Common myeloid progenitor, CD34-positive (primary cell): ENCODE results near the gene AKAP6.
A peak's percentile ranks its signal among the peaks of the same experiment; 100 is the strongest.

Experiments
- CTCF ChIA-PET: fragments of 350-600 bp; sonication (Branson Sonifier 250); formaldehyde crosslinking; loops from one replicate; lab custom pipeline; 2021; ENCODE audit warnings: antibody characterized with exemption; lab: Charles Lee
- POLR2A ChIA-PET: fragments of 350-600 bp; sonication (Branson Sonifier 250); formaldehyde crosslinking; loops from one replicate; lab custom pipeline; 2021; ENCODE audit warnings: antibody characterized with exemption; lab: Charles Lee
- DNase-seq, 3 donors: peaks; one replicate each; pipeline versions ENCODE4 v3.0.0 to v3.0.0-alpha.2; 2013
- H3K27ac ChIP-seq, 2 experiments: 1 replicate in 1 of 2; 2 replicates in 1 of 2; pipeline ENCODE4 v1.7.0; 2013; ENCODE audit warnings: inconsistent platforms in 2 of 2, low read length in 2 of 2, mild to moderate bottlenecking in 2 of 2, low read depth in 1 of 2, moderate library complexity in 1 of 2; ENCODE audit not compliant: severe bottlenecking in 2 of 2, insufficient read depth in 1 of 2, poor library complexity in 1 of 2
- H3K27me3 ChIP-seq, 5 experiments: replicated peaks in 2 of 5; 1 replicate in 3 of 5; 2 replicates in 2 of 5; pipeline versions ENCODE4 v1.6.1 to v1.7.0; 2013; ENCODE audit warnings: low read length in 4 of 5, mild to moderate bottlenecking in 2 of 5, moderate library complexity in 2 of 5, inconsistent platforms in 1 of 5; ENCODE audit not compliant: insufficient read depth in 5 of 5, control insufficient read depth in 4 of 5
- H3K36me3 ChIP-seq, 4 experiments: 1 replicate in 2 of 4; 2 replicates in 2 of 4; pipeline versions ENCODE4 v1.6.1 to v1.7.0; 2013; ENCODE audit warnings: low read length in 3 of 4, control low read depth in 1 of 4, mild to moderate bottlenecking in 1 of 4; ENCODE audit not compliant: control insufficient read depth in 4 of 4, insufficient read depth in 4 of 4
- H3K4me1 ChIP-seq, 4 experiments: 1 replicate in 3 of 4; 2 replicates in 1 of 4; pipeline versions ENCODE4 v1.6.1 to v1.7.1; 2013; ENCODE audit warnings: low read length in 3 of 4, mild to moderate bottlenecking in 3 of 4, control low read depth in 1 of 4, inconsistent platforms in 1 of 4, moderate library complexity in 1 of 4; ENCODE audit not compliant: control insufficient read depth in 4 of 4, insufficient read depth in 4 of 4; ENCODE audit errors: control extremely low read depth in 1 of 4
- H3K4me3 ChIP-seq, 7 experiments: 1 replicate in 4 of 7; 2 replicates in 3 of 7; pipeline versions ENCODE4 v1.5.1 to v1.7.0; 2013; ENCODE audit warnings: mild to moderate bottlenecking in 7 of 7, low read length in 6 of 7, moderate library complexity in 6 of 7, inconsistent platforms in 2 of 7, low read depth in 2 of 7, control low read depth in 1 of 7; ENCODE audit not compliant: insufficient read depth in 4 of 7, control insufficient read depth in 1 of 7; ENCODE audit errors: extremely low read depth in 1 of 7
- H3K9me3 ChIP-seq, 5 experiments: 1 replicate in 4 of 5; 2 replicates in 1 of 5; pipeline versions ENCODE4 v1.6.1 to v1.7.1; 2013; ENCODE audit warnings: low read length in 4 of 5, mild to moderate bottlenecking in 2 of 5, inconsistent platforms in 1 of 5, low read depth in 1 of 5, moderate library complexity in 1 of 5; ENCODE audit not compliant: control insufficient read depth in 4 of 5, insufficient read depth in 2 of 5; ENCODE audit errors: control extremely low read depth in 1 of 5
- WGBS: methylation state at CpG from one replicate; pipeline ENCODE4 v1.1.5; 2013; ENCODE audit not compliant: insufficient coverage; 5-methylcytosine and 5-hydroxymethylcytosine counted together

Gene AKAP6

DNA sequence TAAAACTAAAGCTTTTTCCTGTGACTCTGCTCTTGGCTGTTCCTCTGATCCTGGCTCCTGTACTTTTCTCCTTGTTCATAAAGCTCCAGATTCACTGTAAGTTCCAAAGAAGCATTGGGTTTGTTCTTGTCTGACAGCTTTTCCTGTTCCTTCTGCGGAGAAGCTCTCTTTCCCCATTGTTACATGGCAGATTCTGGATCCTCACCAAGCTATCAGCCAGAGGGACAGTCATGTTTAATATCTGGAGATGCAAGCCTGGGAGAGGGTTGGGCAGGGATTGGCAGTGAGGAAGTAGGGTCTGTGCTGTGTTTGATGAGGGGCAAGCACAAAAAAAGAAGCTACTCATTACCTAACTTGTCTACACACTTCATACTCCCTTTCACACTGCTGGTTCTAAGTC, 107.9 kb downstream of the AKAP6 start:
- no peaks in the 10 kb centered on the region for H3K36me3 ChIP-seq
- H3K9me3 ChIP-seq = no peaks in the 10 kb centered on the region
- no peak overlapping the region for H3K4me3 ChIP-seq
- no peaks in the 10 kb centered on the region for H3K4me1 ChIP-seq
- POLR2A ChIA-PET = no interaction called here
- H3K27me3 ChIP-seq = no peaks in the 10 kb centered on the region
- CTCF ChIA-PET = no interaction called here
- H3K27ac ChIP-seq = no peak overlapping the region
- no CpG with 5 or more reads among the region's 1 CpG for WGBS
- no peak for DNase-seq

DNA sequence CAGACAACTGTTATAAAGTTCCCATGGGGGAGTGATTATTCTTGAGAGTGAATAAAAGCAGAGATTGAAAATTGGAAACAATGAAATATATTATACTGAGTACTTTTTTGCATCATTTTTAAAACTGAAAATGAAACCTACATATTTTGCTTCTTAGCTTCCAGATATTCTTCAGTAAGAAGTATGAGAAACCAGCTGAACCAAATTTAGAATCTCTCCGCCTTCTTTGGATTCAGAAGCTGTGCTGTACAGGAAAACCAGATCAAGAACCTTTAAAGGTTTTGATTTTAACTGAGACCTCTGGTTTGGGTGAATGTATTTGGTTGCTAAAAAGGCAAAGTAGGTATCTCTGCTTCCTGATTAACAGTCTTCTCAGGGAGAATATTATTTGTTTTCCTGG, 109.4 kb downstream of the AKAP6 start:
- no peaks in the 10 kb centered on the region for H3K36me3 ChIP-seq
- no peak overlapping the region for H3K4me3 ChIP-seq
- no peaks in the 10 kb centered on the region for H3K9me3 ChIP-seq
- no peaks in the 10 kb centered on the region for H3K27me3 ChIP-seq
- DNase-seq = no peak
- WGBS = 38% methylated on average over 1 of the region's 1 CpG
- H3K4me1 ChIP-seq = no peaks in the 10 kb centered on the region
- ChIA-PET POLR2A (no interaction called here), CTCF (no interaction called here)
- peak overlapping the region in 1 of 2 experiments; percentile 41 for H3K27ac ChIP-seq

DNA sequence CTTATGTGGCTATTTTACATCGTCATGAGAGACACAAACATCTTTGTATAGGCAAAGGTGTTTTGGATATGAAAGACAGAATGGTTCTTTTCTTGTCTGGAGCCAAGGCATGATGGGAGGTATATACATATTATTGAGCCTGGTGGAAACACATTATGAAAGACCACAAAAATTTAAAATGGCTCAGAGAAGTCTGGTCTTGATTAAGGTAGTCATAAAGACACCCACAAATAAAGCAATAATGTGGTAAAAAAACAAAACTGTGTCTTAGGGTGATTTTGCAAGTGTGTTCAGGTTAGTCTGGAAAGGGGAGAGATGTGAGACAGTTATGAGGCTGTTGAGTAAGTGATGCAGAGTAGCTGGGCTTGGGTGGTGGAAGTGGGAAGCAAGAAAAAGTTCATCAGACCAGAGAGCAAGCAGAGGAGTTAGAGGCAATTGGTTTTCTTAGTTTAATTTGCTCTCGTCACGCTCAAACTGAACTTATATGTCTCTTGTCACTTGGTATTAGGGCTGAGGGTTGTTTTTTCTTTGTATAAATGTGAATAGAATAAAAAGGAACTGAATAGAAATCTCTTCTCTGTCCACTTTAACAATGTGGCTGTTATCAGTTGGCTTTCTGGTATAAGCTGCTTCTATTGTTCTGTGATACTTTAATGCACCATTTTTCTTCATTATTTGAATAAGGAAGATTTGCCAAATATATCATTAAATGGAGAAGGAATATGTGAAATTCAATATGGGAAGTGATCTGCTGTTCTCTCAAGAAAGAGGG, 115.0 kb downstream of the AKAP6 start:
- no peaks in the 10 kb centered on the region for H3K27me3 ChIP-seq
- CTCF ChIA-PET = no interaction called here
- POLR2A ChIA-PET = no interaction called here
- no peak overlapping the region for H3K4me3 ChIP-seq
- H3K36me3 ChIP-seq = no peaks in the 10 kb centered on the region
- no peak for DNase-seq
- H3K4me1 ChIP-seq = no peaks in the 10 kb centered on the region
- no peaks in the 10 kb centered on the region for H3K9me3 ChIP-seq
- no peak overlapping the region for H3K27ac ChIP-seq
- WGBS = 100% methylated on average over 1 of the region's 3 CpGs

- Histone ChIP-seq H3K27ac (no peak overlapping the region), H3K4me3 (no peak overlapping the region), H3K4me1 (no peaks in the 10 kb centered on the region), H3K27me3 (no peaks in the 10 kb centered on the region), H3K36me3 (no peaks in the 10 kb centered on the region), H3K9me3 (no peaks in the 10 kb centered on the region)
- no CpG with 5 or more reads among the region's 3 CpGs for WGBS
- CTCF ChIA-PET = interaction anchor here (0.9 kb wide), 1 partner anchor 21 kb away, joined by 3 read pairs; no protein-coding TSS in a partner anchor
- POLR2A ChIA-PET = no interaction called here
- DNase-seq = no peak
These were observed 118.3 kb downstream of the AKAP6 start for GRCh38 chr14:32447371-32447770.

DNA sequence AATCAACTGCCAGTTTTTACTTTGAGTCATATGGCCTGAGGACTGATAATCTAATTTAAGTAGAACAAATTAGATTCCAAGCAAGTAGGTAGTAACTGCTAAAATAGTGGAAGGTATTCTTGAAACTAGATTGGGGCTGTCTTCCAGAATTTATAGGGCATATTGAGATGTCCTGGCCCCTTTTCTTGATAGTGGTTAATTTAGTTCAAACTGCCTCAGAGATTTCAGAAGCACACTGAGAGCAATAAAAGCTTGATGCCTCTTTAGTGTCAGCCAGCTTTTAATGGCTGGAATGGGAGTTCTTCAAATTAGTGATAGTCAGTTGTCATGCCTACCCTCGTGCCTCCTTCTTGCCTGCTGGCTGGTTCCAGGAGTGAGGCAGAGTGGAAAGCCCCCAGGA, 120.5 kb downstream of the AKAP6 start:
- H3K36me3 ChIP-seq = no peaks in the 10 kb centered on the region
- CTCF ChIA-PET = no interaction called here
- H3K27ac ChIP-seq = no peak overlapping the region
- no peaks in the 10 kb centered on the region for H3K4me1 ChIP-seq
- H3K27me3 ChIP-seq = no peaks in the 10 kb centered on the region
- 90% methylated on average over 1 of the region's 1 CpG for WGBS
- H3K9me3 ChIP-seq = no peaks in the 10 kb centered on the region
- no peak for DNase-seq
- no peak overlapping the region for H3K4me3 ChIP-seq
- POLR2A ChIA-PET = no interaction called here

GRCh38 chr14:32450919-32451675, 122.0 kb downstream of the AKAP6 start:
- DNase-seq = no peak
- no peak overlapping the region for H3K27ac ChIP-seq
- ChIA-PET CTCF (no interaction called here), POLR2A (no interaction called here)
- no peaks in the 10 kb centered on the region for H3K36me3 ChIP-seq
- WGBS = no CpG with 5 or more reads among the region's 2 CpGs
- H3K4me3 ChIP-seq = no peak overlapping the region
- no peaks in the 10 kb centered on the region for H3K27me3 ChIP-seq
- no peaks in the 10 kb centered on the region for H3K9me3 ChIP-seq
- no peaks in the 10 kb centered on the region for H3K4me1 ChIP-seq
